DMS53 treated with DMSO at 0.1 percent for 48 hours (cell line): ENCODE results near the gene POU2F3.

ENCODE experiments used
- DNase-seq: peaks from one replicate; lab custom pipeline; 2025; ENCODE audit not compliant: unreplicated experiment; lab: John Stamatoyannopoulos, UW

Gene POU2F3

DNA sequence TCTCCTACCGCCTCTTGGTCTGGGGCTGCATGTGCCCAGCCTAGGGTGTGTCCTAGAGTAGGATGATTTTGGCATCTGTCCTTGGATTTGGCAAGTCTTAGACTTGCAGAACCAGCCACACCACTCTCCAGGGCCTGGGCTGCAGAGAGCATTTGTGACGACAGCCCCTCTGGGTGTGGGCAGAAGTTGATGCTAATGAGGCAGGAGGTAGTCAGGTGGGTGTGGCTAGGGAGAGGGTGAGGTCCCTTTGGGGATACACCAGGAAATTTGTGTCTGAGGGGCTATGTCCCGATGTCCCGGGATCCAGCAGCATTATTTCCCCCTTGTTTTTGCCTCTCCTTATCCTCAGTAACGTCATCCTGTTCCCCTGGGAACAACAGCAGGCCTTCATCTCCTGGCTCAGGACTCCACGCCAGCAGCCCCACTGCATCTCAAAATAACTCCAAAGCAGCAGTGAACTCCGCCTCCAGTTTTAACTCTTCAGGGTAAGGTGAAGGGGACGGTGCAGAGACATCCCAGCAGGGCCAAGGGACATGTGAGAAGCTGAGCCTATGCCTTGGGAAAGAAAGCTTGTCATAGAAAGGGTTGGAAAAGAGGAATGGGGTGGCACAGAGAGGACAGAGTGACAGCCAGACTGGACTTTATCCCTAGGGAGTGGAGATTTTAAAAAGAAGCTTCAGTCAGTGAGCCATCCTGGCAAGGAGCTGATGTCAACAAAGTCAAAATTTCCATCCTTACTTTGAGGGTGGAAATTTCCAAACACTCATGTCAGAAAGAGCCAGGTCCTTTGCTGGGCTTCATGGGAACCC is 77.1 kb downstream of the POU2F3 start:
- no peak for DNase-seq

DNA sequence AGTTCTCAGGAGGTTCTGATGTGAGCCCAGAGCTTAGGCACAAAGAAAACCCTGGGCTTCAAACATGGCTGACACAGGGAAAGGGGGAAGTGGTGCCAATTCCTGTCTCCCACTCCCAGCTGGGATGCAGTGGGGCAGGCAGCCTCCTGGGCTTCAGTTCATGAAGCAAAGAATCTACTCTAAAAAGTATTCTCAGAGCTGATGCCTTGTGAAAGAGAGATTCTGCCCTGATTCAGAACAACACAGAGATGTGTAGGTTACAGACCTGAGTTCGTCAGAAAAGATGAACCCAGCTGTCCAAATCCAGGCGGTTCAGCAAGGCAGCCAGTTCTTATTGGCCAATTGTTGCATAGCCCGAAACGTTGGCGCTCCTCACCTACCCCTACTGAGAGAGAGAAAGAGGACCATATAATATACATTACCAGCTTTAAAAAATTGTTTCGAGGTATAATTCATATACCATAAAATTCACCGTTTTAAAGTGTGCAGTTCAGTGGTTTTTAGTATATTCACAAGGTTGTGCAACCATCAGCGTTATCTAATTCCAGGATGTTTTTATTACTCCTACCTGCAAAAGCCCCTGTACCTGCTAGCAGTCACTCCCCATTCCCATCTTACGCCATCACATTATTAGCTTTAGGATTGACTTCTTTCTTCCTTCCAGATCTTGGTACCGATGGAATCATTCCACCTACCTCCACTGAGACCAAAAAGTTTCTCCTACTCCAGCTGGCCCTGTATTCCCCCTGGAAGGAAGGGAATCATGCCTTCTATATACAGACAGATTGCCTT is 77.9 kb downstream of the POU2F3 start:
- DNase-seq: no peak

DNA sequence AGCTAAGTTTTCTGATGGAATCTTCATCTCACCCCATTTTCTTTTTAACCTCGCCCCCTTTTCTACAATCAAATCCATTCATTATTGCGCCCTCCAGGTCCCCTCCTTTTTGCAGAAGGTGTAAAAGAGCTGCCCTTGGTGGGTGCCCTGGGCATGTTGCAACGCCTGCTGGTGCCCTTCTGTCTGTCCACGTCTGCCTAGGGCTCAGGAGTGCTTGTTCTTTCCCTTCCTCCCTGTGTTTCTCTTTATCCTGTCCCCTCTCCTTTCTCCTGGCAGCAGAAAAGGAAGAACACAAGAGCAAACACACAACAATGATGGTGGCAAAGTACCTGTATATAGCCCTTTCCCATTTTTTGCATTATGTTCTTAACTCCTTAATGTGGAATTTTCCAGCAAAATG is 79.0 kb downstream of the POU2F3 start:
- no peak for DNase-seq

DNA sequence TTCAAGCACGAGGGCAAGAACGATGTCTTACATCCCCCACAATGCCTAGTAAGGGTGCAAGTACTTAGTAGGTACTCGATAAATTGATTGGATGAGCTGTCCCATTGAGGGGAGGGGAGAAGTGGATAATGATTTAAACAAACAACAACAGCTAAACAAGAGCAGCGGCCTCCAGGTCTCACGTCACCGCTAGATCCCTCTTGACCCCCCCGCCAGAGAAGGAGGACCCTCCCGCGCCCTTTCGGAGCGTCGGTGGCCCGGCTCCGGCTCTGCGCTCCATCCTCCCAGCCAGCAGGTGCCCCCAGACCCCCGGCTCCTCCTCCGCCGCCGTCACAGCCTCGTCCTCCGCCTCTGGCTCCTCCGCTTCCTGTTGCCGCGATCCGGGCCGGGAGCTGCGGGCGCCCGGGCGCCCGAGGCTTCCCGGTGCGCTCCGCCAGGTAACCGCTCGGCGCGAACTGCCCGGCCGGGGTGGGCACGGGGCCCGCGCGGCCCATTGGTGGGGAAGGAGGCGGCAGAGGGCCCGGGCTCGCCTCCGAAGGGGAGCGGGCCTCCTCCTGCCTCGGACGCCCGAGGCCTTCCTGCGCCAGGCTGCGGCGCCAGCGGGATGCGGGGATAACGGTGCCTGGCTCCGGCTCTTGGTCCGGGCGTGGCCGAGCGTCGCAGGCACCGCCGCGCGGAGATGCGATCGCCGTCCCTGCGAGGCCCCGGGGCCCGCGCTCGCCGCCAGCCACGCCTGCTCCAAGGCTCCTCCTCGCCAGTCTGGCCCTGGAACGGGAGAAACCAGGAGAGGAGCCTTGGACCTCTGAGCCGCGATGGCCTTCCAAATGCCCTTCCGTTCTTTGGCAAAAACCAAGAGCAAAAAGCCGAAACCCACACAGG is 85.2 kb downstream of the POU2F3 start, which contains the start of gene TLCD5:
TSS of gene TLCD5 (plus strand) at position 368 of the 879 bp plus-strand sequence. CDS start 2,143 bp downstream, outside the sequence.
- peak; percentile 50 for DNase-seq

DNA sequence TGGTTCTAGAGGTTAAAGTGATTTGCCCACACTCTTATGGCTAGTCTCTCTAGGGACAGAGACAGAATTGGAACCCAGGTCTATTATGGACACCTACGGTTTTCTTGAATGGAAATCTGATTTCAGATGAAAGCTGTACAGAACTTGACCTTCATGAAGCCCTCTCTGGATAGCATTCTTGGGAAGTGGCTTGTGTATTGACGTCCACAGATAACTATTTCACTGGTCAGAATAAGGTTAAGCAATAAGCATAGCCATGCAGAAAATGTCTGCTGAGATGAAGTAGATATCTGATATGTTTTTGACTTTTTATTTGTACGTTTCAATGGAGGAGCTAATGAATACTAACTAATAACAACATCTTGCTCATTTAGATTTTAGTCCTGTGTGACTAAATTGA is 86.3 kb downstream of the POU2F3 start:
- no peak for DNase-seq

DNA sequence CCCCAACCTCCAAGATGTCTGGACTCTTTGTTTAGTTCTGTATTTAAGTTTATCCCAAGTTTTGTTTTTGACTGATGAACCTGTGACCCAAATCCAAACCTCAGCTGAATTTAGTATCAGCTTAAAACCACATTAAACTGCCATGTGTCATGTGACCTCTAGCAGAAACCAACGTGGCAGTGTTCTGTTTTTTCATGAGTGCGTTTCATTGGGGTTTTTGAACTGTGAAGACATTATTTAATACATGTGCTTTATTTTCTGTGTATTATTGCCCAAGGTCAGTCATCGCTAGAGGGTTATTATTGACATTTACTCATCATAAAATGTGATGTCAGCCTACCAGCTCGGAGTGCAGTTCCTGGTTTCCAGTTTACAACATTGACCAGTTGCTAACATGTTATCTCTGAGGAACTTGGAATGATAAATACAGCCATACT is 86.9 kb downstream of the POU2F3 start:
- DNase-seq: no peak

DNA sequence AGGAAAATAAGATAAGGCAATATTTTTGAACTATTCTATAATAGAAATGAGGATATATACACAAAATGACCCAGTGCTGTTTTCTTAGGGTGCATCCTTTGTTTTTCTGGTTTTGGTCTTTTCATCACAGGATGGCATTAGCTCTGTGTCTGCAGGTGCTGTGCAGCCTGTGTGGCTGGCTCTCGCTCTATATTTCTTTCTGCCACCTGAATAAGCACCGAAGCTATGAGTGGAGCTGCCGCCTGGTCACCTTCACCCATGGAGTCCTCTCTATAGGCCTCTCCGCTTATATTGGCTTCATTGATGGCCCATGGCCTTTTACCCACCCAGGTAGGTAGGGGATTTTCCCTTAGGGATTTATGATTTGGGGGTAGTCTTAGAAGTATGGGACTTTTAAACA is 87.4 kb downstream of the POU2F3 start:
- DNase-seq: no peak

DNA sequence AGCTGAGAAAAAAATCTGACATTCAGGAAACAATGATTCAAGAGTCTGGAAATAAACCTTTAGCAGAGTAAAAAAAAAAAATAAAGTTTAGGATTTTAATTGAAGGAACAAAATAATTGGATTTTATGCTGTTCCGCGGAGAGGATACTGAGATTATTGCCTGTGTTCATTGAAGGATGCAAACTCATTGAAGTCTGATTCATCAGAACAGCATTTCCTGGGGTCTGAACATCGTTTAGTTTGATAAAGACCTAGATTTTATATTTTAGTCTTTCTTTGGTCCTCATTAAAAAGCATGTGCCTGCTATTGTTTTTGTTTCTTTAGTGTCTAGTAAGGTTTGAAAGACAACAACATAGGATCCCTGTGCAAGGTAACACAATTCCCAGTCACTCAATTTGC is 89.6 kb downstream of the POU2F3 start:
- DNase-seq: no peak

DNA sequence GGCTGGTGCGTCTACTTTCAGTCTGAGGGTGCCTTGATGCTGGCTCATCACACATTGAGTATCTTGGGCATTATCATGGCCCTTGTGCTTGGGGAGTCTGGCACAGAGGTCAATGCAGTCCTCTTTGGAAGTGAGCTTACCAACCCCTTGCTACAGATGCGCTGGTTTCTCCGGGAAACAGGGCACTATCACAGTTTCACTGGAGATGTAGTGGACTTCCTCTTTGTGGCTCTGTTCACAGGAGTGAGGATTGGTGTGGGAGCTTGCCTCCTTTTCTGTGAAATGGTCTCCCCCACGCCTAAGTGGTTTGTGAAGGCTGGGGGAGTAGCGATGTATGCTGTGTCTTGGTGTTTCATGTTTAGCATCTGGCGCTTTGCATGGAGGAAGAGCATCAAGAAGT is 90.1 kb downstream of the POU2F3 start:
- DNase-seq: no peak

DNA sequence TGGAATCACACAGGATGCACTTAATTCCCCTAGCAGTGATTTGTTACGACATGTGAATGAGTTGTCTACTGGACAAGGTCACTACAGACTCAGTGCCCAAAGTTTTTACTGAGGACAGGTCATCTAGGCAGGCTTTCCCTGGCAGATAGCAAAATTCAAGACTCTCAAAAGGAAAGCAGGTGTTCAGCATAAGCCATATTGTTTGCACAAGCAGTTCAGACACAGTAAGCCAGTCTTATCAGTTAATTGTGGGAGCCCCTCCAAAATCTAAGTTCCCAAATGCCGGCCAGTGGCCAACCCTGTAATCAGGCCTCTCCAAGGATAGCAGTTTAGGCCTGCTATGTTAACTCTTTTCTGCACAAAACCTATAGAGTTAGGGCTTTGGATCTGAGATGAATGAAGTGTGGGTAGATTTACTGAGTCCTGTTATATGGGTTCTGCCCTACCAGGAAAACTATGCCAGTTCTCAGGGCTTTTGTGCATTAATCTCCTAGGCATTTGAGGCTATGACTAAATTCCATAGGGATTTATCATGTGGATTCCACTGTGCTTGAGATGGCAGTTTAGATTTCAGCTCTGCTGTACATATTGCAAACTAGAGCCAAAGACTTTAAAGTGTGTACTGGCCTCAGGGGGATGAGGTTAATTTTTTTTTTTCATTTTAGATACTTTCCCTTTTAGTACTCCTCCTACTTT is 91.5 kb downstream of the POU2F3 start:
- DNase-seq: no peak

DNA sequence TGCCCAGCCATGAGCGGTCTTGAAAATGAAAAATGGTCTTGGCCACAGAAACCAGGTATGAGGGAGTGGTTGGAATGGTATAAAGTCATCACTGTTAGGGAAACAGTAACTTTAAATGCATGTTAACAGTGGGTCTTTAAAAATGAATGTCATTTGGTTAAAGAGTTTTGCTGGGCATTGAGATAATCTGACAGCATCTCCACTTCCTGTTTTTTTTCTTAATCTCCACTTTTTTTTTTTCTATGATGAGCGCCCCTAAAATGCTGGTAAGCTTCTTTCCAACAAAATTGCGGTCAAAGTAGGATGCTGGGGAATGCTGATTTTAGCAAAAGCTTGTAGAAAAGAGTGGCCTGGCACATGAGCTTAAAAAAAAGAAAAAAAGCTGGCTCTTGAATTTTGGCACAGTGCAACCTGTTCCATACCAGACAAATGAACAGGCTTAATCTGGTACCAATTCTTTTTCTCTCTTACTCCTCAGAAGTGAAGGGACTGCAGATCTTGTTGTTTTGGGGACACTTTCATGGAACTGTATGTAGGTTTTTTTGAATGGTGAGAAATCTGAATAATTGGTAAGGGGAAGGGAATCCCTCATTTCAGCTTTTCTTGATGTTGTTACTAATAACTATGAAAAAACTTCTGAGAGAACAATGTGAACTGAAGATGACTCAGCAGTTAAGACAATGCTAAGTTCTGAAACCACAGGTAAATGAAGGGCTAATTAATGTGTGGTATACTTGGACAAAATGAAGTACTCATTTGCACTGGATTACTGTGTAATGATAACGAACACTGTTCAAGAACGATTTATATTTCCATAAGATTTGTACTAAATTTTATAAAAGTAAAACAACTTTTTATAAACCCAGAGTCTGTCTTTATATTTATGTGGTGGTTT is 93.1 kb downstream of the POU2F3 start:
- DNase-seq: no peak

DNA sequence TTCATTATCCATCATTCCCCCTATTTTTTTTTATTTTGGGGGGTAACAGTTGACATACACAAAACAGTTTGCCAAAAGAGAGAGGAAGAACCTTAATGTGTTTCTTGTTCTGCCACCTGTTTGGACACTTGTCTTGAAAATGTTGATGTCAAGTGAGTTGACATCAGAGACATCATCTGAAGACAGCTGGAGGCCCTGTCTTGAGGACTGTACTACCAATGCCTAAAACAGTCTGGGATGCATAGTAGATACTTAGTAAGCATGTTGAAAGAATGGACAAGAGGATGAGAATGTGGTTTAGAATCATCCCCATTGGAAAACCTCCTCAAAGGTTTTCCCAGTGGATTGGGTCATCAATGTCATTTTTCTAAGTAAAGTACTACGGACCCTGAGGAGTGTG is 93.9 kb downstream of the POU2F3 start:
- DNase-seq: no peak

DNA sequence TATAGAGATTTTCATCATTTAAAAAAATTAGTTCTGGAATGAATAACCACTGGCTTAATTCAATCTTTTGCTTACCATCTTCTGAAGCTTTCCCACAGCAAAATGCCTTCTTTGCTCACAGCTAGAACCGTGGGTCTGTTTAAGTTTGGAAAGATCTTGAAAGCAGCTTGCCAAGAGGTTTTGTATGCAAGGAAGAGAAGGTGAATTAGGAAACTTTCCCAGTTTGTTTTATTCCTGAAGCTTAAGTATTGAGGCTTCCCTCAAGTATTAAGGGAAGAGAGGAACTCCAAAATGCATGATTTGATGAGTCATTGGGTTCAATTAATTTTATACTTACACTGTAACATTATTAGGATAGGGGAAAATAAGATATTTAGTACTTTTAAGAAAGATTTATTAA is 94.4 kb downstream of the POU2F3 start:
- DNase-seq: no peak

DNA sequence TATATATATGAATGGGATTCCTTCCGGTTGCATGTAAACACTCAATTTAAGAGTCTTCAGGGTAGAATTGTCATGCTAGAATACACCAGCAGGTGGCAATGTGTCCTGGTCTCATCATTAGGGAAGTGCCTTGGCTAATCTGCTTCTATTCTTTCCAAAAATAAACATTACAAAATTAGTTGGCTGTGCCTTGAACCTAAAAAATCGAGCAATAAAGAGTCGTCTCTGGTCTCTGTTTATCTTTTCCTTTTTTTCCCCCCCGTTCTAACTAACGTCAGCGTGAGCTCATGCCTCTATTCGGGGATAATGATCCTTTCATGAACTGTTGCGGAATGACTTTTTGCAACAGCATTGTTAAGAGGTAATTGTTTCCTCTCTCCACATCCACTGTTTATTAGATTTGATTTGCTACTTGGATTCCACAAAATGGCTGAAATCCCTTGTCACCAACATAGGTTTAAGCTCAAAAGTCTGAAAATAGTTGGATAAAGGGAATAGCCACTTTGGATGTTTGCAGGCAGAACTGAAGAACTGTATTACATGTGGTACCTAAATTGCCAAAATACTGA is 95.0 kb downstream of the POU2F3 start:
- DNase-seq: peak; percentile 78

DNA sequence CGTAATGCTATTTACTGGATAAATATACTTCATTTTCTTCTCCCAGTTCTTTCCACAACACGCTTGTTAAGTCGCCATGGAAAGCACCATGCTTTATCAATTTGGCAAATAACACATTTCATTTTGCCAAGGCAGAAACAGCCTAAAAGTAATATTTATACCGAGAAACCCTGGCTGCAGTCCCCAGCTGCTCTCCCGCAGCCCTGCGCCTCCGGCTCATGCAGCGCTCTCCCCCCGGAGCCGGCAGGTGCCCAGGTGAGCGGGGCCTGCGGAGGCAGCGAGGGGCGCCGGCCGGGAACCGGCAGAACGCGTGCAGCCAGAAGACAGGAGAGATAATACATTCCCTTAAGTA is 95.6 kb downstream of the POU2F3 start:
- DNase-seq: no peak

DNA sequence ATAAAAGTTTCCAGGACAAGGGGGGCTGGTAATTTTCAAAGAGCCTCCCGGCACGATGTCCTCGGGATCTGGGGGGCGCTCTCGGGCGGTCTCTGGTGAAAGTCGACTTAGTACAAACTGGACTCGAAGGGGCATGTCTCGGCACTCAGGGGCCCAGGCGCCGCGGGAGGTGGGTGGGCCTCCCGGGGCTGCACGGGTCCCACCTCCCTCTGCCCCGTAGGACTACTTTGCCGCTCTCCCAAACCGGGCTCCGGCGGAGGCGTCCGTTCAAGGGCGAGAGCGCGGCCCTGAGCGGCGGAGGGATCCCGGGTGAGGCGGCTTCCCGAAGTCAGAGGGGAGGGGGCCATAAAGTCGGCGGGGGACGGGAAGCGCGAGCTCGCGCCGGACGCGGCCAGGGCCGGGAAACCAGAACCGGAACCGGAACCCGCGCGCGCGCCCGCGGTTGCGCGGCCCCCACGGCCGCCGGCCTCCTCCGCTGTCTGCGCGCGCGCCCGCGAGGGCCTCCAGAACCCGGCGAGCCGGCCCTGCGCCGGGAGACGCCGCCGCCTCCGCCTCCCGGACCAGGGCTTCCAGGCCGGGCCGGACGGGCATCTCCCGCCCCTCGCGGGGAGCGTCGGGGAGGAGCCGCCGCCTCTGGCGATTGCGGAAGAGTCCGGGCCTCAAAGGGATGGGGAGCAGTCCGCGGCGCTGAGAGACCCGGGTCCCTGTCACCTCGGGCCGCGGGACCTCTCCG is 96.1 kb downstream of the POU2F3 start, which contains the start of gene ARHGEF12:
TSS of gene ARHGEF12 (plus strand) at position 506 of the 733 bp plus-strand sequence. CDS start 831 bp downstream, outside the sequence.
- peak; percentile 89 for DNase-seq

DNA sequence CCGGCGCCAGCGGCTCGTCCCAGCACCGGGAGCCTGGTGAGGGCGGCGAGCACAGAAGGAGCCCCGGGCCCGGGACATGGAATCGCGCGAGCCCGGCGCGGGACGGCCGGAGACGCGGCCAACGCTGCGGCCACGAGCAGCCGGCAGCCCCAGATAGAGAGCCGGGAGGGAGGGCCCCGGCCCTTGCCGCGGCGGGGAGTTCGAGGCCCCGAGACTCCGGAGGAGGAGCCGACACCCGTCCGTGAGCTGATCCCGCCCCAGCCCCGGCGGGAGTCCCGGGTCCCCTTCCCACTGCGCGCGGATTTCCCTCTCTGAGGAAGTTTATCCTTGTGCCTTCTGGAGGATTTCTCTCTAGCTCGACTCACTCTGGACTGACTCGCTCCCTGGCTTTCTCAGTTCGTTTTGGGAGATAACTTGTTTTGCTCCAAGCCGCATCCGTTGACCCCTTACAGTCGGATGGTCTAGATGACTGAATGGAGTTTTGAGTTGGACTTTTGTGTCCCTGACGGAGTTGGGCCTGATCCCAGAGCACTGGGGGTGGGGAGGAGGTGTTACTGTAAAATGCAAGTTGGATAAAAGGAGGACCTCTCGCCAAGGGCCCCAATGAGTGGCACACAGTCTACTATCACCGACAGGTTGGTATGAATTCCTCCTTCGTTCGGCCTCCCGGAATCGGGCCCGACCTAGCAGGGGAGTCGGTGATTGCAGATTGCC is 96.9 kb downstream of the POU2F3 start:
- DNase-seq: no peak
